Measurements from ENCODE around the gene PRKCZ. TPM values are rescaled to one million over a fixed set of nuclear protein-coding genes. Genes with fewer than 3 reads are reported as not detected.

Gene PRKCZ
- total RNA-seq, result 13.9 TPM
- long read RNA-seq, transcript PRKCZ-201 (18 exons, 2,326 nt), result major isoform, 23 of 38 reads
- long read RNA-seq, partial matches to known transcripts, result 10 of 38 reads
- long read RNA-seq, other reads (novel, unspliced or antisense), result 5 of 38 reads

- intact Hi-C loops (cut with DNase I), result no loop called here
- DNase-seq (ENCODE audit: low spot score), result peak; percentile 90
Observed at GRCh38 chr1:2049718-2050431, at the start of gene PRKCZ. TSS of gene PRKCZ (plus strand) at chr1:2050411. CDS start at chr1:2050631, 220 bp downstream.

- intact Hi-C loops (cut with DNase I), result no loop called here
- no peak for DNase-seq (ENCODE audit: low spot score)
Observed at GRCh38 chr1:2000432-2000831, 49.8 kb upstream of the PRKCZ start.

- intact Hi-C loops (cut with DNase I), result no loop called here
- DNase-seq (ENCODE audit: low spot score), result no peak
Observed at GRCh38 chr1:2000850-2001249, 49.4 kb upstream of the PRKCZ start.

- intact Hi-C loops (cut with DNase I), result no loop called here
- no peak for DNase-seq (ENCODE audit: low spot score)
Observed at GRCh38 chr1:2001773-2002411, 48.3 kb upstream of the PRKCZ start.

- DNase-seq (ENCODE audit: low spot score), result no peak
- intact Hi-C loops (cut with DNase I), result no loop called here
Observed at GRCh38 chr1:2003541-2004131, 46.6 kb upstream of the PRKCZ start, which contains the start of gene CFAP74. TSS of gene CFAP74 (minus strand) at chr1:2003786. CDS start at chr1:1990956, 12,830 bp downstream.

- intact Hi-C loops (cut with DNase I), result no loop called here
- DNase-seq (ENCODE audit: low spot score), result no peak
Observed at GRCh38 chr1:2004856-2005255, 45.4 kb upstream of the PRKCZ start.

- intact Hi-C loops (cut with DNase I), result no loop called here
- no peak for DNase-seq (ENCODE audit: low spot score)
Observed at GRCh38 chr1:2009101-2010053, 40.8 kb upstream of the PRKCZ start.

GRCh38 chr1:2014181-2014580 lies 36.0 kb upstream of the PRKCZ start:
- intact Hi-C loops (cut with DNase I), result no loop called here
- no peak for DNase-seq (ENCODE audit: low spot score)

- DNase-seq (ENCODE audit: low spot score), result no peak
- intact Hi-C loops (cut with DNase I), result loop anchor here (5.0 kb wide), 1 partner anchor 53 kb away; no protein-coding TSS in a partner anchor
Observed at GRCh38 chr1:2014741-2015735, 35.2 kb upstream of the PRKCZ start.

GRCh38 chr1:2016123-2016522 lies 34.1 kb upstream of the PRKCZ start:
- intact Hi-C loops (cut with DNase I), result loop anchor here (5.0 kb wide), 1 partner anchor 54 kb away; no protein-coding TSS in a partner anchor
- DNase-seq (ENCODE audit: low spot score), result no peak

GRCh38 chr1:2018217-2019171 lies 31.7 kb upstream of the PRKCZ start:
- DNase-seq (ENCODE audit: low spot score), result no peak
- intact Hi-C loops (cut with DNase I), result loop anchor here (5.0 kb wide), 1 partner anchor 56 kb away; no protein-coding TSS in a partner anchor

GRCh38 chr1:2019172-2019543 lies 31.1 kb upstream of the PRKCZ start, which contains the start of gene GABRD:
TSS of gene GABRD (plus strand) at chr1:2019345. CDS start at chr1:2019424, 79 bp downstream.
- intact Hi-C loops (cut with DNase I), result loop anchor here (5.0 kb wide), 1 partner anchor 57 kb away; no protein-coding TSS in a partner anchor
- DNase-seq (ENCODE audit: low spot score), result no peak

- intact Hi-C loops (cut with DNase I), result loop anchor here (5.0 kb wide), 1 partner anchor 57 kb away; no protein-coding TSS in a partner anchor
- DNase-seq (ENCODE audit: low spot score), result no peak
Observed at GRCh38 chr1:2019571-2020309, 30.5 kb upstream of the PRKCZ start.

- DNase-seq (ENCODE audit: low spot score), result no peak
- intact Hi-C loops (cut with DNase I), result no loop called here
Observed at GRCh38 chr1:2020310-2020655, 29.9 kb upstream of the PRKCZ start.

- no peak for DNase-seq (ENCODE audit: low spot score)
- intact Hi-C loops (cut with DNase I), result no loop called here
Observed at GRCh38 chr1:2021550-2021949, 28.7 kb upstream of the PRKCZ start.

GRCh38 chr1:2022063-2022770 lies 28.0 kb upstream of the PRKCZ start:
- DNase-seq (ENCODE audit: low spot score), result no peak
- intact Hi-C loops (cut with DNase I), result no loop called here
